ENCODE results near the gene MAGI2.

GRCh38 chr7:78296644-78297371, 1156.7 kb downstream of the MAGI2 start:
- TF ChIP-seq, protein P1, sequence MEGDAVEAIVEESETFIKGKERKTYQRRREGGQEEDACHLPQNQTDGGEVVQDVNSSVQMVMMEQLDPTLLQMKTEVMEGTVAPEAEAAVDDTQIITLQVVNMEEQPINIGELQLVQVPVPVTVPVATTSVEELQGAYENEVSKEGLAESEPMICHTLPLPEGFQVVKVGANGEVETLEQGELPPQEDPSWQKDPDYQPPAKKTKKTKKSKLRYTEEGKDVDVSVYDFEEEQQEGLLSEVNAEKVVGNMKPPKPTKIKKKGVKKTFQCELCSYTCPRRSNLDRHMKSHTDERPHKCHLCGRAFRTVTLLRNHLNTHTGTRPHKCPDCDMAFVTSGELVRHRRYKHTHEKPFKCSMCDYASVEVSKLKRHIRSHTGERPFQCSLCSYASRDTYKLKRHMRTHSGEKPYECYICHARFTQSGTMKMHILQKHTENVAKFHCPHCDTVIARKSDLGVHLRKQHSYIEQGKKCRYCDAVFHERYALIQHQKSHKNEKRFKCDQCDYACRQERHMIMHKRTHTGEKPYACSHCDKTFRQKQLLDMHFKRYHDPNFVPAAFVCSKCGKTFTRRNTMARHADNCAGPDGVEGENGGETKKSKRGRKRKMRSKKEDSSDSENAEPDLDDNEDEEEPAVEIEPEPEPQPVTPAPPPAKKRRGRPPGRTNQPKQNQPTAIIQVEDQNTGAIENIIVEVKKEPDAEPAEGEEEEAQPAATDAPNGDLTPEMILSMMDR (conservative IDR thresholded peaks at IDR 0.05; ENCODE audit: low read length), result no peak
- no peak for TF ChIP-seq EZH2phosphoT487 (IDR thresholded peaks at IDR 0.05; ENCODE audit: borderline replicate concordance, low read depth, low read length)
